ENCODE data around the gene ALG14.

The ALG14 gene

DNA sequence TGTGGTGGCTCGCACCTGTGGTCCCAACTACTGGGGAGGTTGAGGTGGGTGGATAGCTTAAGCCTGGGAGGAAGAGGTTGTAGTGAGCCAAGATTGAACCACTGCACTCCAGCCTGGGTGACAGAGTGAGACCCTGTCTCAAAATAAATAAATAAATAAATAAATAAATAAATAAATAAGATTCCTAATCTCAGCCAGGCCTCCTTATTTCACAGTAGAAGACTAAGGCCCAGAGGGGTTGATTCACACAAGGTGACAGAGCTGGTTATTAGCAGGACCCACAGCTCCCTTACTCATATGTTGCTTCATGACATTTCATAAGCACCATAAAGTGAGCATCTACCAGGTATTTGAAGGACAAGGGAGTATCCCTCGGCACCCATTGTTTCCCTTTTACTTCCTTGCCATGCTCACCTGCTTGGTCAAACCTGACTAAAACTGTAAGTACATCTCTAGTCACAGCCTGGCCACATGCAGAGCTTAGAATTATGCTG is 32.7 kb downstream of the ALG14 start (continued):
- TF ChIP-seq ZFP69B (tag by site-specific recombination; IDR thresholded peaks at IDR 0.05) (no peak), PRDM4 (tag by site-specific recombination; IDR thresholded peaks at IDR 0.05) (no peak), ZBTB8A (tag by site-specific recombination; IDR thresholded peaks at IDR 0.05) (peak; percentile 35; the same call in 1 of the 2 replicates), ZNF121 (tag by site-specific recombination; IDR thresholded peaks at IDR 0.05) (no peak), ZNF571 (tag by site-specific recombination; IDR thresholded peaks at IDR 0.05) (no peak), MZF1 (tag by site-specific recombination; IDR thresholded peaks at IDR 0.05; ENCODE audit: borderline replicate concordance) (no peak), ZNF138 (tag by site-specific recombination; IDR thresholded peaks at IDR 0.05; ENCODE audit: borderline replicate concordance) (no peak), ZNF266 (tag by site-specific recombination; IDR thresholded peaks at IDR 0.05; ENCODE audit: low read depth) (0 out of 2 replicates have a peak, but pooled peaks have one; percentile 40), ZNF133 (tag by site-specific recombination; IDR thresholded peaks at IDR 0.05) (no peak), ZNF433 (tag by site-specific recombination; IDR thresholded peaks at IDR 0.05; ENCODE audit: low read depth) (no peak), ZNF629 (tag by site-specific recombination; IDR thresholded peaks at IDR 0.05) (no peak), HOXD13 (CRISPR knock-in tag; IDR thresholded peaks at IDR 0.05; ENCODE audit: borderline replicate concordance) (no peak), GLIS1 (tag by site-specific recombination; IDR thresholded peaks at IDR 0.05) (0 out of 2 replicates have a peak, but pooled peaks have one; percentile 3), ZBTB17 (tag by site-specific recombination; IDR thresholded peaks at IDR 0.05) (no peak), ZNF10 (tag by site-specific recombination; IDR thresholded peaks at IDR 0.05) (no peak), ZNF202 (tag by site-specific recombination; IDR thresholded peaks at IDR 0.05; ENCODE audit: borderline replicate concordance) (no peak), ZNF19 (tag by site-specific recombination; IDR thresholded peaks at IDR 0.05; ENCODE audit: low read depth) (0 out of 2 replicates have a peak, but pooled peaks have one; percentile 41)
- TF ChIP-seq, protein P1, sequence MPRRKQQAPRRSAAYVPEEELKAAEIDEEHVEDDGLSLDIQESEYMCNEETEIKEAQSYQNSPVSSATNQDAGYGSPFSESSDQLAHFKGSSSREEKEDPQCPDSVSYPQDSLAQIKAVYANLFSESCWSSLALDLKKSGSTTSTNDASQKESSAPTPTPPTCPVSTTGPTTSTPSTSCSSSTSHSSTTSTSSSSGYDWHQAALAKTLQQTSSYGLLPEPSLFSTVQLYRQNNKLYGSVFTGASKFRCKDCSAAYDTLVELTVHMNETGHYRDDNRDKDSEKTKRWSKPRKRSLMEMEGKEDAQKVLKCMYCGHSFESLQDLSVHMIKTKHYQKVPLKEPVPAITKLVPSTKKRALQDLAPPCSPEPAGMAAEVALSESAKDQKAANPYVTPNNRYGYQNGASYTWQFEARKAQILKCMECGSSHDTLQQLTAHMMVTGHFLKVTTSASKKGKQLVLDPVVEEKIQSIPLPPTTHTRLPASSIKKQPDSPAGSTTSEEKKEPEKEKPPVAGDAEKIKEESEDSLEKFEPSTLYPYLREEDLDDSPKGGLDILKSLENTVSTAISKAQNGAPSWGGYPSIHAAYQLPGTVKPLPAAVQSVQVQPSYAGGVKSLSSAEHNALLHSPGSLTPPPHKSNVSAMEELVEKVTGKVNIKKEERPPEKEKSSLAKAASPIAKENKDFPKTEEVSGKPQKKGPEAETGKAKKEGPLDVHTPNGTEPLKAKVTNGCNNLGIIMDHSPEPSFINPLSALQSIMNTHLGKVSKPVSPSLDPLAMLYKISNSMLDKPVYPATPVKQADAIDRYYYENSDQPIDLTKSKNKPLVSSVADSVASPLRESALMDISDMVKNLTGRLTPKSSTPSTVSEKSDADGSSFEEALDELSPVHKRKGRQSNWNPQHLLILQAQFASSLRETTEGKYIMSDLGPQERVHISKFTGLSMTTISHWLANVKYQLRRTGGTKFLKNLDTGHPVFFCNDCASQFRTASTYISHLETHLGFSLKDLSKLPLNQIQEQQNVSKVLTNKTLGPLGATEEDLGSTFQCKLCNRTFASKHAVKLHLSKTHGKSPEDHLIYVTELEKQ (tag by site-specific recombination; IDR thresholded peaks at IDR 0.05; ENCODE audit: borderline replicate concordance): no peak
- TF ChIP-seq, protein P2, sequence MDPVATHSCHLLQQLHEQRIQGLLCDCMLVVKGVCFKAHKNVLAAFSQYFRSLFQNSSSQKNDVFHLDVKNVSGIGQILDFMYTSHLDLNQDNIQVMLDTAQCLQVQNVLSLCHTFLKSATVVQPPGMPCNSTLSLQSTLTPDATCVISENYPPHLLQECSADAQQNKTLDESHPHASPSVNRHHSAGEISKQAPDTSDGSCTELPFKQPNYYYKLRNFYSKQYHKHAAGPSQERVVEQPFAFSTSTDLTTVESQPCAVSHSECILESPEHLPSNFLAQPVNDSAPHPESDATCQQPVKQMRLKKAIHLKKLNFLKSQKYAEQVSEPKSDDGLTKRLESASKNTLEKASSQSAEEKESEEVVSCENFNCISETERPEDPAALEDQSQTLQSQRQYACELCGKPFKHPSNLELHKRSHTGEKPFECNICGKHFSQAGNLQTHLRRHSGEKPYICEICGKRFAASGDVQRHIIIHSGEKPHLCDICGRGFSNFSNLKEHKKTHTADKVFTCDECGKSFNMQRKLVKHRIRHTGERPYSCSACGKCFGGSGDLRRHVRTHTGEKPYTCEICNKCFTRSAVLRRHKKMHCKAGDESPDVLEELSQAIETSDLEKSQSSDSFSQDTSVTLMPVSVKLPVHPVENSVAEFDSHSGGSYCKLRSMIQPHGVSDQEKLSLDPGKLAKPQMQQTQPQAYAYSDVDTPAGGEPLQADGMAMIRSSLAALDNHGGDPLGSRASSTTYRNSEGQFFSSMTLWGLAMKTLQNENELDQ (tag by site-specific recombination; IDR thresholded peaks at IDR 0.05; ENCODE audit: low read depth): no peak
- TF ChIP-seq, protein P3, sequence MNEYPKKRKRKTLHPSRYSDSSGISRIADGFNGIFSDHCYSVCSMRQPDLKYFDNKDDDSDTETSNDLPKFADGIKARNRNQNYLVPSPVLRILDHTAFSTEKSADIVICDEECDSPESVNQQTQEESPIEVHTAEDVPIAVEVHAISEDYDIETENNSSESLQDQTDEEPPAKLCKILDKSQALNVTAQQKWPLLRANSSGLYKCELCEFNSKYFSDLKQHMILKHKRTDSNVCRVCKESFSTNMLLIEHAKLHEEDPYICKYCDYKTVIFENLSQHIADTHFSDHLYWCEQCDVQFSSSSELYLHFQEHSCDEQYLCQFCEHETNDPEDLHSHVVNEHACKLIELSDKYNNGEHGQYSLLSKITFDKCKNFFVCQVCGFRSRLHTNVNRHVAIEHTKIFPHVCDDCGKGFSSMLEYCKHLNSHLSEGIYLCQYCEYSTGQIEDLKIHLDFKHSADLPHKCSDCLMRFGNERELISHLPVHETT (tag by site-specific recombination; IDR thresholded peaks at IDR 0.05): no peak

Measured in HEK293 (cell line).